HG02840 (cell line): ENCODE results near the gene CDC5L.
"Not testable (repeated sequence)": the region's sequence is repeated elsewhere in the genome, so short reads cannot be mapped to it uniquely, and the experiment has no call there.

Experiments
- ATAC-seq: cut with Tn5 transposase; IDR thresholded peaks from one replicate; pipeline ENCODE4 v1.9.1; 2021; ENCODE audit warnings: mild to moderate bottlenecking, moderate library complexity, moderate number of reproducible peaks; ENCODE audit not compliant: unreplicated experiment, low FRiP score

CDC5L gene

GRCh38 chr6:44449181-44449580 lies 61.7 kb downstream of the CDC5L start:
- ATAC-seq, result not testable (repeated sequence)

- no peak for ATAC-seq
Measured at GRCh38 chr6:44451803-44452695, 64.5 kb downstream of the CDC5L start.

DNA sequence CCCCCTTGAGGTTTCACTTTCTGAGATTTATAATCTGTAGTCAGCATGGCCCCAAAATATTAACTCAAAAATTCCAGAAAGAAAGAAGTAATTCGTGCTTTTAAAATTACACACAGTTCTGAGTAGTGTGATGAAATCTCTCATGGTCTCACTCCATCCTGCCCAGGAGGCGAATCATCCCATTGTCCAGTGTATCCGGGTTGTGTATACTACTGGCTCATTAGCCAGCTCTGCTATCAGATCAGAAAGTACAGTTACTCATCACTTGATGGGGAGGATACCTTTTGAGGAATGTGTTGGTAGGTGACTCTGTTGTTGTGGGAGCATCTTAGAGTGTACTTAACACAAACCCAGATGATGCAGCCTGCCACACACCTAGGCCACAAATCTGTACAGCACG lies 65.2 kb downstream of the CDC5L start:
- ATAC-seq, result no peak

- no peak for ATAC-seq
Measured at GRCh38 chr6:44453146-44453545, 65.6 kb downstream of the CDC5L start.

GRCh38 chr6:44454198-44454597 lies 66.7 kb downstream of the CDC5L start:
- no peak for ATAC-seq

DNA sequence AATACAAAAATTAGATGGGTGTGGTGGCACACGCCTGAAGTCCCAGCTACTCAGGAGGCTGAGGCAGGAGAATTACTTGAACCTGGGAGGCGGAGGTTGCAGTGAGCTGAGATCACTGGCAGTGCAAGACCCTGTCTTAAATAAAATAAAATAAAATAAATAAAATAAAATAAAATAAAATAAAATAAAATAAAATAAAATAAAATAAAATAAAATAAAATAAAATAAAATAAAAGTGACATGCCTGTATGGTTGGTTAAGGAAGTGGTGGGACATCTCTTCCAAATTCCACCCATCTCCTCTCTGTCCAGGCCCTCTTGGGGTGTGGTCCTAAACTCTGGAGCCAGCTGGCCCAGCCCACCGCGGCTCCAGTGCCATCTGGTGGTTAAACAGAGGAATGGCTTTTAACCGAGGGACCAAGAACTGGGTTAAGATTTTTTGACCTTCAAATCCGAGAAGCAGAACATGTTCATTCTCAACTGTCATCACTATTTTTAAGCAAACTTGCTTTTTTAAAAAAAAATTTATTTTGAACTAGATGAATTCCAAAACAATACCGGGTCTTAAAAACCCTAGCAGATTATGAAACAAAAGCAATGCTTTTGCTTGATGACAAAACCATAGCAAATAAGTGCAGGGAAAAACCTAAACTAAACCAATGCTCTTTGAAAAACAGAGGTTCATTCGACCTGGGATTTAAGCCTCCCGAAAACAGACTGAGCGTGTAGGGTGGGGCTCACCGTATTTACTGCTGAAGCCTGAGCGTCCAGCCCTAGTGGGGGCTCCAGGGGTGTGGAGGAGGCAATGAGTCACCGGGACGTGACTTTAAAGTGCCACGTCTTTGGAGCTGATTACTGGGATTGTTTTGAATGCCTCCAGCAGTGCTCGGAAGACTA lies 68.8 kb downstream of the CDC5L start:
- no peak for ATAC-seq

DNA sequence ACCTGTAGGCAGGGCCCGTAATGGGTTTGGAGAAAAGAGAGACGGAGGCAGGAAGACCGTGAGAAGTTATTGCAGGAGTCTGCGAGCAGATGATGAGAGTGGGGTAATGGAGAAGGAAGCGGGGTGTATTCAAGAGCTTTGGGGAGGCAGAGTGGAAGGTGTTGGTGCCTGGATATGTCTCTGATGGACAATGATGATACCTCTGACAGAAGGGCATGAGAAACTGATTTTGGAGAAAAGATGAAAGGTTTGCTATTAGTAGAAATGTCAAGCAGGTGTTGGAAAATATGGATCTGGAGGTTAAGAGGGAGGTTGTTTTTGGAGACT lies 69.4 kb downstream of the CDC5L start:
- ATAC-seq, result no peak

- ATAC-seq, result no peak
Measured at GRCh38 chr6:44457596-44457995, 70.1 kb downstream of the CDC5L start.

GRCh38 chr6:44458551-44458950 lies 71.0 kb downstream of the CDC5L start:
- no peak for ATAC-seq

DNA sequence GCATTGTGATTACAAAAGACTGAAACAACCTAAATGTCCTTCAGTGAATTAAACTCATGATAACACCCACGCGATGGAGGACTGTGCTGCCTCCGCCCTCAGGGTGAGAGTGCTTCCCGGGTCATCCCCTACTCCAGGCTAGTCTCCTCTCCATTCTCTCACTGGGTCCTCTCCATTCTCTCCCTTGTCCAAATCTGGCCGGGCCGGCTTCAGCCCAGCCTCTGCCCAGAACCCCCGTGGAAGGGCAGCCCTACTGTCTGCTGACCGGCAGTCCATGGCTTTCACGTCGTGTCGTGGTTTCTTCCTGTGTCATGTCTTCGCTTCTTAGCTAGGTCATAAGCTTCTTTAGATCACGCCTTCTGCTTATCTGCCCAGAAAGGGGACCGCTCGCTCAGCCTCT lies 74.8 kb downstream of the CDC5L start:
- ATAC-seq, result no peak

- ATAC-seq, result no peak
Measured at GRCh38 chr6:44462797-44463727, 75.6 kb downstream of the CDC5L start.

- ATAC-seq, result no peak
Measured at GRCh38 chr6:44463728-44464450, 76.4 kb downstream of the CDC5L start.

DNA sequence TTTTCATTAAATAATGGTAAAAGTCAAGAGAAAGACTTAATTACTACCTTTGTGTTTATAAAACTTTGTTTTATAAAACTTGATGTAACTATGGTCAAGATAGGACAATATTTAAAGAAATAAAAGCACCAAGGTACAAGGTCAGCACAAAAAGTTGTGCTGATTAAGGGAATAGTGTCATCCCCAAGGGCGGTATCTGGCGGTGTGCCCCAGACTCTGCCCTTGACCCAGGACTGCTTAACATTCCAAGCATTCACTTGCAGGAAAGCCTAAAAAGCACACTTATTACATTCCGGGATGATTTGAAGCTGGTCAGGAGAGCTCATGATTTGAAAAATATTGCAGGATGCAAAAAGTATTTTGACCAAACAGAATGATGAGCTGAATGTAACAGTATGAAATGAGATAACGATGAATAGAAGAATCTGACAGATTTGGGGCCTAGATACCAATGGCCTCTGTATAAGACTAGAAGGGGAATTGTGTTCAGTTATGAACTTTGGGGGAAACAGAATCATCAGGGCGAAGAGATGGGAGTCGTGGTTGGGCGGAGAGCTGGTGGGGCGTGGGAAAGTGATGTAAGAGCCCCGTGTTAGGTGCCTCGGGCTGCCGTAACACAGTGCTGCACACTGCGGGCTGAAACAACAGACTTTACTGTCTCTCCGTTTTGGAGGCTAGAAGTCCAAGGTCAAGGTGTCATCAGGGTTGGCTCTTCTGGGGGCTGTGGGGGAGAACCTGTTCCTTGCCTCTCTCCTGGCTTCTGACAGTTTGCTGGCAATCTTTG lies 77.2 kb downstream of the CDC5L start:
- ATAC-seq, result no peak

DNA sequence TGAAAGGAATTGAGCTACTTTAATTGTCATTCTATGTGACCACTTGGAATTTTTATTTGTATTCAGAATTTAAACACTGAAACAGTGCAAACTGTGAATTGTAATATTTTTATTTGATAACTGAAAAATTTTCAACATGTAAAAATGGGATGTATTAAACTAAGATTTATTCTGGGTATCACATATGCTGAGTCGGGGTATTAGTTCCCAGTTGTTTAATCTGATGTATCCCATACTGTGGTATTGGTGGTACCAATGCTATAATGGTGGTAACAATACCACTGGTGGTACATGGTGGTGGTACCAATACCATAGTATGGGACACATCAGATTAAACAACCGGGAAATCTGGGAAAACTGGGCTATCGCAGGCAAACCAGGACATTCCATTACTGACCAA lies 79.4 kb downstream of the CDC5L start:
- ATAC-seq, result no peak

- ATAC-seq, result no peak
Measured at GRCh38 chr6:44468835-44469234, 81.3 kb downstream of the CDC5L start.

DNA sequence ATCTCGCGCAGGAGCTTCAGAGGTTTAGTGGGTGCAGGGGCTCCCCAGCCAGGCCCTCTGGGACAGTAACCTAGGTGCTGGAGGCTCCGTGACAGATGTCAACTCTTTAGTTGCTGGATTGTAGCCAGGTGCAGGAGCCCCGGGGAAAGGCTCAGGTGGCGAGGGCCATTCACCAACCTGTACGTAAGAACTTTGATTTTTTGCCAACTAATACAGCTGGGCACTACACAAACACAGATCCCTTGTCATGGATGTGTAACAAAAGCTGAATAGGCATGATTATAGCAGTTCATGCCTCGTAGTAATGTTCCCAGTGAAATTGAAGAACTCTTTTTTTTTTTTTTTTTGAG lies 82.6 kb downstream of the CDC5L start:
- no peak for ATAC-seq

DNA sequence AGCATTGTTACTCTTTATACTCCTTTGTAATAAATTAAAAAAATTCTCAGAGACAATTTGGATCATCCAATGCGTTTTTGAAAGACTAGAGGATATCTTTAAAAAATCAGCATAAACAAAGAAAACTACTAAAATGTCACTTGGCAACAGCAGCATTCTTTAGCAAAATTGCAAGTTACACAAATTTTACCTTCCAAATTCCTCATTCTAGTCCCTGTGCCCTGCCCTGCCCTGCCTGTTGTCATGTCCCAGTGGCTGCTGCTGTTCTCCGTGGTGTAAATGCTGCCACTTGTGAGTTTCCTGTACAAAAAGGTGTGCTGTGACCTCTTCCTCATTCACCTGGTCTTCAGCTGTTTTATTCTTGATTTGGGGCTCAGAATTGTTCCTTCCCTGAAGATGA lies 83.2 kb downstream of the CDC5L start:
- no peak for ATAC-seq

GRCh38 chr6:44471271-44471981 lies 83.9 kb downstream of the CDC5L start:
- no peak for ATAC-seq
